GM10847 (cell line): ENCODE measurements around the gene ADGRB2.

Experiments
- POLR2A ChIP-seq: IDR thresholded peaks from 2 replicates; pipeline ENCODE4 v1.6.1; 2011; ENCODE audit not compliant: insufficient read length; ENCODE audit errors: extremely low read depth

The ADGRB2 gene

GRCh38 chr1:31750858-31751510, 13.2 kb downstream of the ADGRB2 start:
- TF ChIP-seq POLR2A = no peak

GRCh38 chr1:31749785-31750735, 14.1 kb downstream of the ADGRB2 start:
- TF ChIP-seq POLR2A = no peak

GRCh38 chr1:31748365-31748764, 15.8 kb downstream of the ADGRB2 start:
- no peak for TF ChIP-seq POLR2A

GRCh38 chr1:31747304-31747703, 16.8 kb downstream of the ADGRB2 start:
- no peak for TF ChIP-seq POLR2A

GRCh38 chr1:31746687-31747086, 17.5 kb downstream of the ADGRB2 start:
- no peak for TF ChIP-seq POLR2A

GRCh38 chr1:31745946-31746670, 18.0 kb downstream of the ADGRB2 start:
- TF ChIP-seq POLR2A = no peak

GRCh38 chr1:31745096-31745945, 18.8 kb downstream of the ADGRB2 start:
- no peak for TF ChIP-seq POLR2A

- no peak for TF ChIP-seq POLR2A
Observed at GRCh38 chr1:31744165-31744888, 19.8 kb downstream of the ADGRB2 start.

GRCh38 chr1:31742462-31743212, 21.5 kb downstream of the ADGRB2 start:
- no peak for TF ChIP-seq POLR2A

- no peak for TF ChIP-seq POLR2A
Observed at GRCh38 chr1:31739346-31739745, 24.8 kb downstream of the ADGRB2 start.

- TF ChIP-seq POLR2A = no peak
Observed at GRCh38 chr1:31736675-31737074, 27.5 kb downstream of the ADGRB2 start.

- TF ChIP-seq POLR2A = no peak
Observed at GRCh38 chr1:31735571-31735970, 28.6 kb downstream of the ADGRB2 start.

GRCh38 chr1:31734582-31735107, 29.5 kb downstream of the ADGRB2 start:
- TF ChIP-seq POLR2A = no peak
